Breast epithelium (tissue), 3 donors: ENCODE measurements around the gene ZNF860.

Experiments
- CTCF ChIP-seq, 3 donors: fragments of 450-650 bp; IDR thresholded peaks; one replicate each; pipeline ENCODE4 v1.5.1; 2016 to 2017; ENCODE audit warnings: antibody characterized with exemption in 3 of 3, mild to moderate bottlenecking in 3 of 3, moderate library complexity in 3 of 3
- POLR2A ChIP-seq: fragments of 450-650 bp; IDR thresholded peaks from one replicate; pipeline ENCODE4 v1.6.1; 2016; ENCODE audit warnings: antibody characterized with exemption, mild to moderate bottlenecking, moderate library complexity

GRCh38 chr3:31942446-31942845, 39.1 kb upstream of the ZNF860 start:
- TF ChIP-seq CTCF (IDR thresholded peaks at IDR 0.05) (no peak), POLR2A (no peak)
